Tibial artery (tissue), 4 donors: ENCODE data around the gene HLA-E.
"Not testable (repeated sequence)": the region's sequence is repeated elsewhere in the genome, so short reads cannot be mapped to it uniquely, and the experiment has no call there.

Source experiments
- DNase-seq, 2 donors: peaks; one replicate each; pipeline ENCODE4 v3.0.0-alpha.2; 2019
- H3K27ac ChIP-seq, 2 donors: fragments of 200-600 bp; sonication (generic) in 1 of 2; 1 replicate in 1 of 2; 2 replicates in 1 of 2; pipeline ENCODE4 v1.5.1; 2018 to 2019; ENCODE audit warnings: mild to moderate bottlenecking in 1 of 2
- H3K27me3 ChIP-seq, 2 donors: fragments of 200-600 bp; sonication (generic) in 1 of 2; one replicate each; pipeline versions ENCODE4 v1.5.1 to v1.6.0; 2016 to 2019
- H3K36me3 ChIP-seq, 3 donors: fragments of 200-600 bp; sonication (generic) in 2 of 3; one replicate each; pipeline ENCODE4 v1.5.1; 2016 to 2019; ENCODE audit warnings: mild to moderate bottlenecking in 2 of 3
- H3K4me1 ChIP-seq, 4 donors: fragments of 200-600 bp; sonication (generic) in 2 of 4; 1 replicate in 3 of 4; 2 replicates in 1 of 4; pipeline ENCODE4 v1.5.1; 2016 to 2019
- H3K4me3 ChIP-seq, 2 donors: fragments of 200-600 bp; sonication (generic) in 1 of 2; 1 replicate in 1 of 2; 2 replicates in 1 of 2; pipeline ENCODE4 v1.5.1; 2018 to 2019; ENCODE audit warnings: mild to moderate bottlenecking in 2 of 2
- H3K9me3 ChIP-seq, 3 donors: fragments of 200-600 bp; sonication (generic) in 1 of 3; one replicate each; pipeline ENCODE4 v1.5.1; 2016 to 2019
- intact Hi-C: fragments of 100-400 bp; cut with DNase I; formaldehyde crosslinking; loops from one replicate; pipeline ENCODE4 v1.15.0; 2023; ENCODE audit warnings: low total_unique reads
- TF ChIP-seq, protein P1 (sequence below), 2 experiments: fragments of 200-600 bp in 1 of 2; fragments of 450-650 bp in 1 of 2; IDR thresholded peaks; one replicate each; pipeline ENCODE4 v1.5.1; 2017 to 2019; ENCODE audit warnings: antibody characterized with exemption in 2 of 2, mild to moderate bottlenecking in 1 of 2, moderate library complexity in 1 of 2

The HLA-E gene

DNA sequence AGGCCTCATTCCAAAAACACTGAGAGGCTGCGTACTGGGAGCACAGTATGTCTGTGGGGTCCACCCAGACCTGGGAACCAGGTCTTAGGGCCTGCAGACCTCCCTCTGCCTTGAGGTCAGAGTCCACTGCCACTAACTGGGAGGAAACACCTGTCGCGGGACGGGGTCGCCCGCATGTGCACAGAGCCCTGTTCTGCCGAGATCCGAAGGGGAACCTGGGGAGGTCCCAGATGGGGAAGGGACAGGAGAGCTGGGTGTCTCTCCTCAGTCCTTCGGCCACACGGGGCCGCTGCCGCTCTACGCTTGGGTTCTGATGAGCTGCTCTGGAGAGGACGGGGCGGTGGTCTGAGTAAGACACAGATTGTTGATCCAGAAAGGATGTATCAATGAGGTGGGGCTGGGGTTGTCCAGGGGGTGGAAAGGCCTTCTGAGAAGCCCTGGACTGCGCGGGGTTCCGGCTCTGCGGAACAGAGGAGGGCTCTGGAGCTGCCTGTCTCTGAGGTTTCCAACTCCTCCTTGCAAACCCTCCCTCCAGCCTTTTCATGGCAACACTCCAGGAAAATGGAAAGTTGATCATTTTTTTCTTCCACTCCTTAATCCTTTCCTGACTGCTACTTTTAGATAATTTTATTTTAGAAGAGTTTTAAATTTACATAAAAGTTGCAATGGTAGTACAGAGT, 7.2 kb upstream of the HLA-E start:
- intact Hi-C loops: loop anchor here (5.0 kb wide), 1 partner anchor 60 kb away; no protein-coding TSS in a partner anchor
- peaks cover 0 to 44% of the 10 kb centered on the region in 2 donors for H3K27me3 ChIP-seq
- not testable (repeated sequence) for H3K36me3 ChIP-seq, H3K4me1 ChIP-seq, H3K27ac ChIP-seq, H3K9me3 ChIP-seq, H3K4me3 ChIP-seq
- TF ChIP-seq, protein P1, sequence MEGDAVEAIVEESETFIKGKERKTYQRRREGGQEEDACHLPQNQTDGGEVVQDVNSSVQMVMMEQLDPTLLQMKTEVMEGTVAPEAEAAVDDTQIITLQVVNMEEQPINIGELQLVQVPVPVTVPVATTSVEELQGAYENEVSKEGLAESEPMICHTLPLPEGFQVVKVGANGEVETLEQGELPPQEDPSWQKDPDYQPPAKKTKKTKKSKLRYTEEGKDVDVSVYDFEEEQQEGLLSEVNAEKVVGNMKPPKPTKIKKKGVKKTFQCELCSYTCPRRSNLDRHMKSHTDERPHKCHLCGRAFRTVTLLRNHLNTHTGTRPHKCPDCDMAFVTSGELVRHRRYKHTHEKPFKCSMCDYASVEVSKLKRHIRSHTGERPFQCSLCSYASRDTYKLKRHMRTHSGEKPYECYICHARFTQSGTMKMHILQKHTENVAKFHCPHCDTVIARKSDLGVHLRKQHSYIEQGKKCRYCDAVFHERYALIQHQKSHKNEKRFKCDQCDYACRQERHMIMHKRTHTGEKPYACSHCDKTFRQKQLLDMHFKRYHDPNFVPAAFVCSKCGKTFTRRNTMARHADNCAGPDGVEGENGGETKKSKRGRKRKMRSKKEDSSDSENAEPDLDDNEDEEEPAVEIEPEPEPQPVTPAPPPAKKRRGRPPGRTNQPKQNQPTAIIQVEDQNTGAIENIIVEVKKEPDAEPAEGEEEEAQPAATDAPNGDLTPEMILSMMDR (IDR thresholded peaks at IDR 0.05): peak; percentile 59 to 68
- DNase-seq: peak; percentile 72 to 75

DNA sequence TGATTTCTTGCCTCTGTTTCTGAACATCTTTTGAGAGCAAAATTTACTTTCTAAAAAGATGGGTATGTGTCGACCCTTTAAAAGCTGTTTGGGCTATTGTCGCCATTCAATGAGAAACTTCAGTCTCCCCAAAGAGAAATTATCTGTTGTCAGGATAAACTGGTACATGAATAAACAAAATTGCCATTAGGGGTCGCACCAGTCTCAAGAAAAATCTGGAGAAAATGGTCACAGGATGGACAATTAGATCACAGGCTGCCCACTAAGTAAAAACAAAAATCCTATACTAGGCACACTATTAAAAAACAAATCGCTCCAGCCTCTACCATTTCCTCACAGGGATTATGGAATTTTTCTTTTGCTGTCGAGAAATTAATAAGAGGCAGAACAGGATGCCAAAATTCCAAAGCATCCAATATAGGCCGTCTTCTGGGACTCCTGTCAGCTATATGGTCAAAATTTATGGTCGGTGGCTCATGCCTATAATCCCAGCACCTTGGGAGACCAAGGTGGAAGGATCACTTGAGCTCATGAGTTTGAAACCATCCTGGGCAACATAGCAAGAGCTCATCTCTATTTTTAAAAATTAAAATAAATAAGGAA, 5.5 kb upstream of the HLA-E start:
- TF ChIP-seq, protein P1 (IDR thresholded peaks at IDR 0.05): peak; percentile 53 to 69
- H3K36me3 ChIP-seq: no peaks in the 10 kb centered on the region
- intact Hi-C loops: loop anchor here (5.0 kb wide), 1 partner anchor 59 kb away; no protein-coding TSS in a partner anchor
- peaks cover 0 to 37% of the 10 kb centered on the region in 2 donors for H3K27me3 ChIP-seq
- no peaks in the 10 kb centered on the region for H3K9me3 ChIP-seq
- H3K4me1 ChIP-seq: peaks cover 0 to 5% (median 2%) of the 10 kb centered on the region in 4 donors
- no peak overlapping the region for H3K27ac ChIP-seq
- DNase-seq: no peak
- H3K4me3 ChIP-seq: no peak overlapping the region

DNA sequence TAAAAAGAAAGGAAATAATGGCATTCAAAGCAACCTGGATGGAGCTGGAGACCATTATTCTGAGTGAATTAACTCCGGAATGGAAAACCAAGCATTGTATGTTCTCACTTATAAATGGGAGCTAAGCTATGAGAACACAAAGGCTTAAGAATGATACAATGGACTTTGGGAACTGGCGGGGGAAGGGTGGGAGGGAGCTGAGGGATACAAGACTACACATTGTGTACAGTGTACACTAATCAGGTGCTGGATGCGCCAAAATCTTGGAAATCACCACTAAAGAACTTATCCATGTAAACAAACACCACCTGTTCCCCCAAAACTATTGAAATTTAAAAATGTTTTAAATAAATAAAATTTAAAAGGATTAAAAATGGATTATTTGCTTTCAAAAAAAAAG, 4.1 kb upstream of the HLA-E start:
- Histone ChIP-seq H3K9me3 (no peaks in the 10 kb centered on the region), H3K4me3 (no peak overlapping the region), H3K27ac (no peak overlapping the region), H3K36me3 (peaks cover 0 to under 1% (median under 1%) of the 10 kb centered on the region in 3 donors), H3K4me1 (peaks cover 0 to 8% (median 4%) of the 10 kb centered on the region in 4 donors), H3K27me3 (peaks cover 0 to 27% of the 10 kb centered on the region in 2 donors)
- intact Hi-C loops: no loop called here
- no peak for DNase-seq
- TF ChIP-seq, protein P1 (IDR thresholded peaks at IDR 0.05): no peak

DNA sequence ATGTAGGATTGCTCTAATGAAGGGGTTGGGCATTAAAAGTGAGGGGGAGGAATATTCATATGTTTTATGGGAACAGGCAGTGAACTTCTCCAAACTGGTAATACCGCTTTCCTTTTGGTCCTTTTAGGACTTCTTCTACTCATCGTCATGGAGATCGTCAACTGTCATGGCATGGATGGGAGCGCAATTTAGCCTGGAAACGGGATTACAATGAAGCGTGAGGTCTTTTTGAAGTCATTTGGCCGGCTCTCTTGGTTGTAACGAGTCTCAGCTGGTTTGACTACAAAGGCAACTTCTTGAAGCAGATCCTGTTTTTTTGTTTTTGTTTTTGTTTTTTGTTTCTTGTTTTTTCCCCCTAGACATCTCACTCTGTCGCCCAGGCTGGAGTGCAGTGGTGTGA, 1.4 kb upstream of the HLA-E start:
- Histone ChIP-seq H3K9me3 (no peaks in the 10 kb centered on the region), H3K36me3 (peaks cover 26 to 28% (median 27%) of the 10 kb centered on the region in 3 donors), H3K27ac (no peak overlapping the region), H3K4me3 (no peak overlapping the region), H3K4me1 (peaks cover 0 to 25% (median 17%) of the 10 kb centered on the region in 4 donors), H3K27me3 (peaks cover 0 to 6% of the 10 kb centered on the region in 2 donors)
- TF ChIP-seq, protein P1 (IDR thresholded peaks at IDR 0.05): no peak
- intact Hi-C loops: no loop called here
- no peak for DNase-seq

DNA sequence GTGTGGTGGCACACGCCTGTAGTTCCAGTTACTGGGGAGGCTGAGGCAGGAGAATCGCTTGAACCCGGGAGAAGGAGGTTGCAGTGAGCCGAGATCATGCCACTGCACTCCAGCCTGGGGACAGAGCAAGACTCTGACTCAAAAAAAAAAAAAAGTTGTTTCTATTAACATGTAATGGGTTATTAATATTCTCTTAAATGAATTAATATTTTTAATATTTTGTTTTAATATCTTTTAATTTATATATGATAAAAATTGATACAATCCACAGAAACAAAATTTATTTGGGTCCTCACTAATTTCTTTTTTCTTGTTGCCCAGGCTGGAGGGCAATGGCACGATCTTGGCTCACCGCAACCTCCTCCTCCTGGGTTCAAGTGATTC, 620 bp upstream of the HLA-E start:
- peaks cover 0 to 26% (median 17%) of the 10 kb centered on the region in 4 donors for H3K4me1 ChIP-seq
- intact Hi-C loops, H3K27me3 ChIP-seq, H3K9me3 ChIP-seq, DNase-seq: not testable (repeated sequence)
- peak overlapping the region; percentile 76 to 77 for H3K4me3 ChIP-seq
- H3K36me3 ChIP-seq: peaks cover 28 to 35% (median 33%) of the 10 kb centered on the region in 3 donors
- peak overlapping the region; percentile 96 to 97 for H3K27ac ChIP-seq
